Endodermal cell (in vitro differentiated cells): Measurements from ENCODE around the gene TMCO4. TPM values are rescaled to one million over a fixed set of nuclear protein-coding genes. Genes with fewer than 3 reads are reported as not detected.

Experiments used
- DNase-seq: peaks from one replicate; pipeline ENCODE4 v3.0.0-alpha.2; 2017
- H3K27ac ChIP-seq: 2 replicates; pipeline ENCODE4 v1.5.1; 2013; ENCODE audit warnings: mild to moderate bottlenecking, low read depth, low read length, moderate library complexity
- H3K27me3 ChIP-seq: 2 replicates; pipeline ENCODE4 v1.6.1; 2013; ENCODE audit warnings: mild to moderate bottlenecking, low read length, moderate library complexity; ENCODE audit not compliant: insufficient read depth, control insufficient read depth, poor library complexity, severe bottlenecking
- H3K36me3 ChIP-seq: 2 replicates; pipeline ENCODE4 v1.7.0; 2013; ENCODE audit warnings: mild to moderate bottlenecking, low read length, moderate library complexity; ENCODE audit not compliant: control insufficient read depth, insufficient read depth
- H3K4me1 ChIP-seq: one replicate; pipeline ENCODE4 v1.7.0; 2013; ENCODE audit warnings: low read length; ENCODE audit not compliant: control insufficient read depth, insufficient read depth
- H3K4me3 ChIP-seq: 2 replicates; pipeline ENCODE4 v1.5.1; 2013; ENCODE audit warnings: mild to moderate bottlenecking, low read length, moderate library complexity
- H3K9ac ChIP-seq: 2 replicates; pipeline ENCODE4 v1.6.1; 2013; ENCODE audit warnings: mild to moderate bottlenecking, low read length, moderate library complexity; ENCODE audit not compliant: poor library complexity, severe bottlenecking; ENCODE audit errors: extremely low read depth
- H3K9me3 ChIP-seq: 2 replicates; pipeline ENCODE4 v1.6.1; 2013; ENCODE audit warnings: mild to moderate bottlenecking, low read length, moderate library complexity; ENCODE audit not compliant: control insufficient read depth
- H3K27ac Mint-ChIP-seq: 2 replicates; pipeline ENCODE4 v1.8.0; 2020; ENCODE audit warnings: mixed read lengths
- H3K27me3 Mint-ChIP-seq: 2 replicates; pipeline ENCODE4 v1.8.0; 2021; ENCODE audit warnings: mild to moderate bottlenecking, mixed read lengths; ENCODE audit not compliant: insufficient read depth
- H3K36me3 Mint-ChIP-seq: 2 replicates; pipeline ENCODE4 v1.8.0; 2020; ENCODE audit warnings: low read depth, mixed read lengths
- H3K4me1 Mint-ChIP-seq: 2 replicates; pipeline ENCODE4 v1.8.0; 2020; ENCODE audit warnings: mixed read lengths
- H3K4me3 Mint-ChIP-seq: 2 replicates; pipeline ENCODE4 v1.8.0; 2020; ENCODE audit warnings: mild to moderate bottlenecking, moderate library complexity, mixed read lengths
- H3K9me3 Mint-ChIP-seq: 2 replicates; pipeline ENCODE4 v1.8.0; 2020; ENCODE audit warnings: mild to moderate bottlenecking, mixed read lengths
- WGBS, 2 experiments: methylation state at CpG; one replicate each; pipeline versions ENCODE4 v1.1.5 to v1.1.7; 2013; ENCODE audit warnings: missing lambda C conversion rate in 2 of 2, mixed read lengths in 1 of 2; ENCODE audit not compliant: insufficient coverage in 1 of 2, insufficient read length in 1 of 2; 5-methylcytosine and 5-hydroxymethylcytosine counted together
- total RNA-seq, 2 donors: library from RNA; stranded (reverse); fragmentation: NEBNext Ultra II Directional in 1 of 2; extraction: Animal tissue kit (Norgen Biotek cat#: 25700) in 1 of 2; gene quantifications; 2 replicates in 1 of 2; 3 replicates in 1 of 2; pipeline ENCODE4 v1.2.1, GENCODE V29; 2021
- TF ChIP-seq, protein P1 (sequence below): fragments of 200-600 bp; sonication (generic); conservative IDR thresholded peaks from 2 replicates; pipeline ENCODE4 v1.5.0; 2021; ENCODE audit warnings: antibody characterized with exemption, mild to moderate bottlenecking

TMCO4 gene
- total RNA-seq, 2 donors from 2014 or later: 6.2 to 6.6 TPM

DNA sequence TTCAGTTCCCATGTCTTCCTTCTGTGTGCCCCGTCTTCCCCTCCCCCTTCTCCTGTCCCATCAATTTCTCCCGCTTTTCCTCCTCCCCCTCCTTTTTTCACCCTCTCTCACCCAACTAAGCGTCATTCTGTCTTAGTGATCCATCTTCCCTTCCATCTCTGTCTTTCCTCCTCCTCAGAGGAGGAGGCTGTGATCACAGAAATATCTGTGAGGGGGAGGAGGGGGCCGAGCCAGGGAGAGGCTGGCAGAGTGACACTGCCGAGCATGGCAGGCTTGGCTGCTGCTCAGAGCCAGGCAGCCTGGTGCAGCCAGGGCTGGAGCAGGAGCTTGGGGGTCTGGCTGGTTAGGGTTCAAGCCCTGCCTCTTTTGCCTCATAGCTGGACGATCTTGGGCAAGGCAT, 127.5 kb downstream of the TMCO4 start:
- Mint-ChIP-seq H3K9me3 (no peaks in the 10 kb centered on the region), H3K27me3 (peaks cover 64% of the 10 kb centered on the region), H3K4me3 (no peak overlapping the region), H3K4me1 (no peaks in the 10 kb centered on the region), H3K36me3 (no peaks in the 10 kb centered on the region), H3K27ac (no peak overlapping the region)
- TF ChIP-seq, protein P1, sequence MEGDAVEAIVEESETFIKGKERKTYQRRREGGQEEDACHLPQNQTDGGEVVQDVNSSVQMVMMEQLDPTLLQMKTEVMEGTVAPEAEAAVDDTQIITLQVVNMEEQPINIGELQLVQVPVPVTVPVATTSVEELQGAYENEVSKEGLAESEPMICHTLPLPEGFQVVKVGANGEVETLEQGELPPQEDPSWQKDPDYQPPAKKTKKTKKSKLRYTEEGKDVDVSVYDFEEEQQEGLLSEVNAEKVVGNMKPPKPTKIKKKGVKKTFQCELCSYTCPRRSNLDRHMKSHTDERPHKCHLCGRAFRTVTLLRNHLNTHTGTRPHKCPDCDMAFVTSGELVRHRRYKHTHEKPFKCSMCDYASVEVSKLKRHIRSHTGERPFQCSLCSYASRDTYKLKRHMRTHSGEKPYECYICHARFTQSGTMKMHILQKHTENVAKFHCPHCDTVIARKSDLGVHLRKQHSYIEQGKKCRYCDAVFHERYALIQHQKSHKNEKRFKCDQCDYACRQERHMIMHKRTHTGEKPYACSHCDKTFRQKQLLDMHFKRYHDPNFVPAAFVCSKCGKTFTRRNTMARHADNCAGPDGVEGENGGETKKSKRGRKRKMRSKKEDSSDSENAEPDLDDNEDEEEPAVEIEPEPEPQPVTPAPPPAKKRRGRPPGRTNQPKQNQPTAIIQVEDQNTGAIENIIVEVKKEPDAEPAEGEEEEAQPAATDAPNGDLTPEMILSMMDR: no peak
- Histone ChIP-seq H3K9me3 (no peaks in the 10 kb centered on the region), H3K36me3 (no peaks in the 10 kb centered on the region), H3K4me1 (no peaks in the 10 kb centered on the region), H3K4me3 (no peak overlapping the region), H3K9ac (no peak overlapping the region), H3K27me3 (peaks cover 61% of the 10 kb centered on the region), H3K27ac (no peak overlapping the region)
- 60 to 77% methylated on average over 1 to 6 of the region's 6 CpGs for WGBS, 2 experiments
- DNase-seq: no peak

DNA sequence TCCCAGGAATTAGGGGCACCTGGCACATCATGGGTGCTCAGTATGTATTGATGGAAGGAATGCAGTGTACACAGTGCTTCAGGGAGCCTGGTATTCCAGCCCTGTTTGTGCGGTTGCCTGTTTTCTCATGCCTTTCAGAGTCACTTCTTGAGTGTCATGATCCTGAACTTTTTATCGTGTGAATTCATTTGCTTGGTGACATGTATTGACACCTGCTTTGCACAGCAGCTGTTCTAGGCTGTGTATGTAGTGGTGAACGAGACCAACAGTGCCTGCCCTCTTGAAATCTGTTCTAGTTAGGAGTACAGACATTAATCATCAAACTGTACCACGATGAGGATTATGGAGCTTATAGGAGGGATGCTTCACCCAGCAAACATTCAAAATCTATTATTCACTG, 128.9 kb downstream of the TMCO4 start:
- Mint-ChIP-seq H3K4me1 (peaks cover 2% of the 10 kb centered on the region), H3K27ac (no peak overlapping the region), H3K9me3 (no peaks in the 10 kb centered on the region), H3K27me3 (peaks cover 67% of the 10 kb centered on the region), H3K4me3 (no peak overlapping the region), H3K36me3 (no peaks in the 10 kb centered on the region)
- Histone ChIP-seq H3K4me1 (no peaks in the 10 kb centered on the region), H3K27me3 (peaks cover 64% of the 10 kb centered on the region), H3K36me3 (no peaks in the 10 kb centered on the region), H3K9me3 (no peaks in the 10 kb centered on the region), H3K27ac (no peak overlapping the region), H3K4me3 (no peak overlapping the region), H3K9ac (no peak overlapping the region)
- DNase-seq: no peak
- WGBS, 2 experiments: 87 to 100% methylated on average over 2 to 3 of the region's 4 CpGs
- TF ChIP-seq, protein P1: no peak

DNA sequence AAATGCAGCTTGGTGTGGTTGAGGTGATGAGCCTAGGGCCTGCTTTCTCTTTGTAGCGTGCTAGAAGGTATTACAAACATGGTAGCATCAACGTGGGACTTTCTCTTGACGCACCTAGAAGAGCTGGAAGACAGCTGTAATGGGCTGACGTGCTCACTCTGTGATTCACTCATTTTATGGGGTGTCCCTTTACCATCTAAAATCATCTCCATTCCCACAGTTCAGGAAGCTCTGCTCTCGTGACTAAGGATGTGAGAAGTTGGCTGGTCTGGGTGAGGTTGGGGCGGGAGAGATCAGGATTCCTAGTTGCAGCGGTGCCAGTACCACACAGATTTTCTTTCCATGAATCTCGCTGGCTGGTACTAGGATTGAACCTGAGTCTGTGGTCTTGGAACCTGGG, 130.8 kb downstream of the TMCO4 start:
- H3K36me3 ChIP-seq: no peaks in the 10 kb centered on the region
- DNase-seq: no peak
- WGBS, 2 experiments: 82% methylated on average over 3 to 8 of the region's 8 CpGs
- Mint-ChIP-seq H3K27ac (no peak overlapping the region), H3K27me3 (peaks cover 68% of the 10 kb centered on the region), H3K4me1 (peaks cover 2% of the 10 kb centered on the region), H3K4me3 (no peak overlapping the region), H3K9me3 (no peaks in the 10 kb centered on the region), H3K36me3 (no peaks in the 10 kb centered on the region)
- H3K9me3 ChIP-seq: no peaks in the 10 kb centered on the region
- H3K27me3 ChIP-seq: peaks cover 70% of the 10 kb centered on the region
- no peak overlapping the region for H3K4me3 ChIP-seq
- no peaks in the 10 kb centered on the region for H3K4me1 ChIP-seq
- no peak overlapping the region for H3K27ac ChIP-seq
- TF ChIP-seq, protein P1: no peak
- no peak overlapping the region for H3K9ac ChIP-seq
